Parathyroid adenoma (tissue), 2 donors: Measurements from ENCODE around the gene ADAMTSL2.

Experiments used
- H2AFZ ChIP-seq: fragments of 300-600 bp; sonication (generic); one replicate; pipeline ENCODE4 v1.7.0; 2017; ENCODE audit warnings: antibody characterized with exemption, mild to moderate bottlenecking
- H3K27ac ChIP-seq: fragments of 300-600 bp; sonication (generic); one replicate; pipeline ENCODE4 v1.7.0; 2017
- H3K27me3 ChIP-seq: fragments of 300-600 bp; sonication (generic); one replicate; pipeline ENCODE4 v1.7.0; 2017; ENCODE audit warnings: low read length; ENCODE audit not compliant: control insufficient read depth, insufficient read depth
- H3K36me3 ChIP-seq: fragments of 300-600 bp; sonication (generic); one replicate; pipeline ENCODE4 v1.7.0; 2017; ENCODE audit warnings: low read length; ENCODE audit not compliant: control insufficient read depth, insufficient read depth
- H3K4me1 ChIP-seq: fragments of 300-600 bp; sonication (generic); one replicate; pipeline ENCODE4 v1.7.0; 2017; ENCODE audit warnings: control low read depth
- H3K4me2 ChIP-seq: fragments of 300-600 bp; sonication (generic); one replicate; pipeline ENCODE4 v1.7.0; 2017; ENCODE audit warnings: low read length
- H3K4me3 ChIP-seq: fragments of 300-600 bp; sonication (generic); one replicate; pipeline ENCODE4 v1.7.0; 2017; ENCODE audit warnings: low read depth, low read length
- H3K79me2 ChIP-seq: fragments of 300-600 bp; sonication (generic); one replicate; pipeline ENCODE4 v1.7.0; 2017; ENCODE audit warnings: control low read depth
- H3K9ac ChIP-seq: fragments of 300-600 bp; sonication (generic); one replicate; pipeline ENCODE4 v1.7.0; 2017; ENCODE audit warnings: mild to moderate bottlenecking
- H3K9me3 ChIP-seq: fragments of 300-600 bp; sonication (generic); one replicate; pipeline ENCODE4 v1.7.0; 2017; ENCODE audit warnings: low read length; ENCODE audit not compliant: control insufficient read depth
- TF ChIP-seq, protein P1 (sequence below): fragments of 300-600 bp; sonication (generic); IDR thresholded peaks from one replicate; pipeline ENCODE4 v1.7.0; 2017; ENCODE audit warnings: antibody characterized with exemption, mild to moderate bottlenecking
- donor health status: primary hyperparathyroidism.

The ADAMTSL2 gene

DNA sequence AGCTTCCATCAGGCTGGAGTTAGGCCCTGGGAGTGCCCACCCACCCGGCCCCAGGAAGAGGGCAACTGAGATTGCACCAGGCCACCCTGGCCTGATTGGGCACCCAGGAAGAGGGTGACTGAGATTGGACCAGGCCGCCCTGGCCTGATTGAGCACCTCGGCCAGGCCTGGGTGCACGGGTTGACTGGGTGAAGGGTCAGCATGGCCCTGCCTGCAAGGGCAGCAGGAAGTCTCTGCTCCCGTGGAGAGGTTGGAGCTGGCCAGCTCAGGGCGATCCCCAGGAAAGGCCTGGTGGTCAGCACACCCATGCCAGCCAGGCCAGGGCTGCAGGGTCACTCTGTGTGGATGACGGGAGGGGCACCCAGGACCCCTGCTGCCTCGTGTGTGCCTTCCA is 11.8 kb downstream of the ADAMTSL2 start:
- Histone ChIP-seq H3K4me3 (no peak overlapping the region), H3K4me1 (no peaks in the 10 kb centered on the region), H3K27me3 (no peaks in the 10 kb centered on the region), H3K36me3 (no peaks in the 10 kb centered on the region), H3K4me2 (no peak overlapping the region), H3K9me3 (no peaks in the 10 kb centered on the region), H3K27ac (no peak overlapping the region), H3K9ac (no peak overlapping the region), H2AFZ (no peak overlapping the region), H3K79me2 (no peaks in the 10 kb centered on the region)
- TF ChIP-seq, protein P1, sequence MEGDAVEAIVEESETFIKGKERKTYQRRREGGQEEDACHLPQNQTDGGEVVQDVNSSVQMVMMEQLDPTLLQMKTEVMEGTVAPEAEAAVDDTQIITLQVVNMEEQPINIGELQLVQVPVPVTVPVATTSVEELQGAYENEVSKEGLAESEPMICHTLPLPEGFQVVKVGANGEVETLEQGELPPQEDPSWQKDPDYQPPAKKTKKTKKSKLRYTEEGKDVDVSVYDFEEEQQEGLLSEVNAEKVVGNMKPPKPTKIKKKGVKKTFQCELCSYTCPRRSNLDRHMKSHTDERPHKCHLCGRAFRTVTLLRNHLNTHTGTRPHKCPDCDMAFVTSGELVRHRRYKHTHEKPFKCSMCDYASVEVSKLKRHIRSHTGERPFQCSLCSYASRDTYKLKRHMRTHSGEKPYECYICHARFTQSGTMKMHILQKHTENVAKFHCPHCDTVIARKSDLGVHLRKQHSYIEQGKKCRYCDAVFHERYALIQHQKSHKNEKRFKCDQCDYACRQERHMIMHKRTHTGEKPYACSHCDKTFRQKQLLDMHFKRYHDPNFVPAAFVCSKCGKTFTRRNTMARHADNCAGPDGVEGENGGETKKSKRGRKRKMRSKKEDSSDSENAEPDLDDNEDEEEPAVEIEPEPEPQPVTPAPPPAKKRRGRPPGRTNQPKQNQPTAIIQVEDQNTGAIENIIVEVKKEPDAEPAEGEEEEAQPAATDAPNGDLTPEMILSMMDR = no peak

DNA sequence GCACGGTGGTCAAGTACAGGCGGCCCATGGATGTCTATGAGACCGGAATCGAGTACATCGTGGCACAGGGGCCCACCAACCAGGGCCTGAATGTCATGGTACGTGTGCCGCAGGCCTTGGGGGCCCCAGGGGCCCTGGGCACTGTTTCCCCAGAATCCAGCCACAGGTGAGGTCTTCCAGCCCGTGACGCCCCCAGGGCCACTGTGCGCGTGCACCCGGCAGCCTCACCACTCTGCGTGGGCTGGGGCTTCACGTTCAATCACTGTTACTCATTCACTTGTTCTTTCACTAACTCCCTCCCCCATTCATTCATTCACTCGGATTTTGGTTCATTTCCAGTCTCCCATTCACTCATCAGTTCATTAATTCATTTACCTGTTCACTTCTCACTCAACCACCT is 12.6 kb downstream of the ADAMTSL2 start:
- H3K36me3 ChIP-seq = no peaks in the 10 kb centered on the region
- H3K4me1 ChIP-seq = no peaks in the 10 kb centered on the region
- TF ChIP-seq, protein P1 = no peak
- no peaks in the 10 kb centered on the region for H3K9me3 ChIP-seq
- H3K4me3 ChIP-seq = no peak overlapping the region
- H3K9ac ChIP-seq = no peak overlapping the region
- no peak overlapping the region for H3K27ac ChIP-seq
- H3K27me3 ChIP-seq = no peaks in the 10 kb centered on the region
- no peaks in the 10 kb centered on the region for H3K79me2 ChIP-seq
- H3K4me2 ChIP-seq = no peak overlapping the region
- no peak overlapping the region for H2AFZ ChIP-seq

DNA sequence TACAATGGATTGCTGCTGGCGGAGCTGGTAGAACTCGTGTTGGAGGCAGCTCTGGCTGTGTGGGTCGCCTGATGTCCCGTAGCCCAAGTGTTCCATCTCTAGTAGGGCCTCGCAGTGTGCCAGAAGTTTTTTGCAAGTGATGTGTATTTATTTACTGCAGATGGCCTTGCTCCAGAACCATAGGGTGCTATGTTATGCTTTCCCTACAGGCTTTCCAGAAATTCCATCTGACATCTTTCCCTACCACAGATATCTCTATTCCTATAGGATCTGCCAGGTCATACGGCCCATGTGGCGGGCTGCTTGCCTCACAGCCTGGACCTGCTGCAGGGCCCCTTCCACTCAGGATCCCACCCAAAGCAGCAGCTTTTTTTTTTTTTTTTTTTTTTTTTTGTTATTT is 16.9 kb downstream of the ADAMTSL2 start:
- Histone ChIP-seq H3K9ac (no peak overlapping the region), H3K27ac (no peak overlapping the region), H3K79me2 (no peaks in the 10 kb centered on the region), H3K27me3 (no peaks in the 10 kb centered on the region), H3K4me2 (no peak overlapping the region), H3K4me3 (no peak overlapping the region), H2AFZ (no peak overlapping the region), H3K4me1 (no peaks in the 10 kb centered on the region), H3K9me3 (no peaks in the 10 kb centered on the region), H3K36me3 (no peaks in the 10 kb centered on the region)
- TF ChIP-seq, protein P1 = no peak

DNA sequence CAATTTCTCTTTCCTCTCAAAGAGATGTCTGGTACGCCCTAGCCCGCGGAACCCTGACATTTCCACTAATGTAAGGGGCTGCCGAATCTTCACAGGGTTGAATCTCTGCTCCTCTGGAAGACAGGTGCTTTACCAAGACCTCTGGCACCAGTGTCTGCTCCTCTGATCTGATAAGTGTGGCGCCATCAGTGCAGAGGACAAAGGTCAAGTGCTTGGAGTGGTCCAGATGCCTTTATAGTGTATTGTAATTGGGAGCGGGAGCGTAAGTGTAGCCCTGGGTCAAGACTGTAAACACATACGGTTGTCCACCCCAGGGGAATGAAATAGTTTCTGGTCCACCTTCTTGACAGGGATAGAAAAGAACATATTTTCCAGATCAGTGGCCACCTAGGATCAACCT is 17.7 kb downstream of the ADAMTSL2 start:
- no peaks in the 10 kb centered on the region for H3K27me3 ChIP-seq
- TF ChIP-seq, protein P1 = no peak
- H3K27ac ChIP-seq = no peak overlapping the region

DNA sequence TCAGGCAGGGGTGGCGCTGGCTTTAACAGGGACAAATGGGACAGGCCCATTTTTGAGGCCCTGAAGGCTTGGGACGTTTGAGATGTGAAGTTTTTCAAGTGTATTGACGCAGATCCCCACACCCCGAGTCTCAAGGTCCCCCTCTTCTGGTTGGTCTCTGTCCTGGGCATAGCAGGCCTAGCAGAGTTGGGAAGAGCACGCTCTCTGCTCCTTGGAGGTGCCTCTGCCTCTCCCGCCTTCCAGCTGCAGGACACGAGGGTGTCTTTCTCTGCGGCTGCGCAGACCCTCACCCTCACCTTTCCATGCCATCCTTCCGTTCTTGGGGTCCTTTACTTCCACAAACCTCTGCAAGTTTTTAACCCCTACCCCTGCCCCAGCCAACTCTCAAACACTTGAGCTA is 18.6 kb downstream of the ADAMTSL2 start:
- Histone ChIP-seq H3K4me1 (no peaks in the 10 kb centered on the region), H3K9me3 (no peaks in the 10 kb centered on the region), H3K27ac (no peak overlapping the region), H3K4me2 (no peak overlapping the region), H3K27me3 (no peaks in the 10 kb centered on the region), H2AFZ (no peak overlapping the region), H3K4me3 (no peak overlapping the region), H3K9ac (no peak overlapping the region), H3K36me3 (no peaks in the 10 kb centered on the region), H3K79me2 (no peaks in the 10 kb centered on the region)
- TF ChIP-seq, protein P1 = no peak

More for the DNA sequence above, 17.7 kb downstream of the ADAMTSL2 start:
- Histone ChIP-seq H3K9me3 (no peaks in the 10 kb centered on the region), H2AFZ (no peak overlapping the region), H3K4me2 (no peak overlapping the region), H3K79me2 (no peaks in the 10 kb centered on the region), H3K36me3 (no peaks in the 10 kb centered on the region), H3K9ac (no peak overlapping the region), H3K4me1 (no peaks in the 10 kb centered on the region), H3K4me3 (no peak overlapping the region)
